Liver (tissue), 9 donors: ENCODE results near the gene MIB2. TPM values are rescaled to one million over a fixed set of nuclear protein-coding genes. Genes with fewer than 3 reads are reported as not detected.
"Not testable (repeated sequence)": the region's sequence is repeated elsewhere in the genome, so short reads cannot be mapped to it uniquely, and the experiment has no call there.

Source experiments
- DNase-seq: peaks from one replicate; pipeline ENCODE4 v3.0.0-alpha.2; 2017; ENCODE audit warnings: low spot score
- H3K27ac ChIP-seq, 2 donors: one replicate each; pipeline ENCODE4 v1.7.0; 2013; ENCODE audit warnings: inconsistent platforms in 2 of 2, low read length in 2 of 2, control low read depth in 1 of 2, low read depth in 1 of 2, mild to moderate bottlenecking in 1 of 2
- H3K27me3 ChIP-seq, 4 donors: one replicate each; pipeline versions ENCODE4 v1.6.1 to v1.7.0; 2013; ENCODE audit warnings: low read length in 3 of 4, inconsistent platforms in 1 of 4, mild to moderate bottlenecking in 1 of 4, moderate library complexity in 1 of 4; ENCODE audit not compliant: control insufficient read depth in 4 of 4, insufficient read depth in 4 of 4
- H3K36me3 ChIP-seq, 4 donors: one replicate each; pipeline versions ENCODE4 v1.6.1 to v1.7.0; 2013; ENCODE audit warnings: low read length in 3 of 4, mild to moderate bottlenecking in 3 of 4, low read depth in 1 of 4, moderate library complexity in 1 of 4; ENCODE audit not compliant: control insufficient read depth in 4 of 4, insufficient read depth in 3 of 4
- H3K4me1 ChIP-seq, 4 donors: one replicate each; pipeline versions ENCODE4 v1.6.1 to v1.7.0; 2013; ENCODE audit warnings: low read length in 3 of 4, mild to moderate bottlenecking in 3 of 4, moderate library complexity in 1 of 4; ENCODE audit not compliant: control insufficient read depth in 4 of 4, insufficient read depth in 4 of 4
- H3K4me3 ChIP-seq, 3 donors: one replicate each; pipeline versions ENCODE4 v1.6.1 to v1.7.0; 2013; ENCODE audit warnings: low read length in 3 of 3, control low read depth in 1 of 3, low read depth in 1 of 3, mild to moderate bottlenecking in 1 of 3
- H3K9ac ChIP-seq, 2 donors: one replicate each; pipeline ENCODE4 v1.7.0; 2013; ENCODE audit warnings: low read length in 2 of 2, mild to moderate bottlenecking in 2 of 2, moderate library complexity in 2 of 2, control low read depth in 1 of 2, low read depth in 1 of 2
- H3K9me3 ChIP-seq, 4 donors: one replicate each; pipeline versions ENCODE4 v1.6.1 to v1.7.0; 2013; ENCODE audit warnings: low read length in 3 of 4; ENCODE audit not compliant: control insufficient read depth in 4 of 4
- EGR1 ChIP-seq, 2 donors: IDR thresholded peaks; 2 replicates each; pipeline ENCODE4 v1.6.1; 2016 to 2018; ENCODE audit warnings: antibody characterized with exemption in 2 of 2, low read depth in 2 of 2
- HNF4A ChIP-seq, 2 donors: conservative IDR thresholded peaks; 2 replicates each; pipeline ENCODE4 v1.6.1; 2016; ENCODE audit warnings: antibody characterized with exemption in 2 of 2, mild to moderate bottlenecking in 2 of 2
- HNF4G ChIP-seq: IDR thresholded peaks from 2 replicates; pipeline ENCODE4 v1.6.1; 2016; ENCODE audit warnings: antibody characterized with exemption
- JUND ChIP-seq, 2 donors: IDR thresholded peaks; 2 replicates each; pipeline ENCODE4 v1.6.1; 2016; ENCODE audit warnings: antibody characterized with exemption in 2 of 2
- NR2F2 ChIP-seq: IDR thresholded peaks from 2 replicates; pipeline ENCODE4 v1.6.1; 2016; ENCODE audit warnings: antibody characterized with exemption
- RAD21 ChIP-seq, 2 donors: IDR thresholded peaks; 2 replicates each; pipeline ENCODE4 v1.6.1; 2016; ENCODE audit warnings: antibody characterized with exemption in 2 of 2, mild to moderate bottlenecking in 2 of 2
- SP1 ChIP-seq: IDR thresholded peaks from 2 replicates; pipeline ENCODE4 v1.6.1; 2018; ENCODE audit warnings: antibody characterized with exemption, mild to moderate bottlenecking
- YY1 ChIP-seq: IDR thresholded peaks from 2 replicates; pipeline ENCODE4 v1.6.1; 2016; ENCODE audit warnings: antibody characterized with exemption, mild to moderate bottlenecking
- WGBS: extraction: QIAGEN DNeasy Blood & Tissue Kit; methylation state at CpG from one replicate; pipeline ENCODE4 v1.1.7; 2013; 5-methylcytosine and 5-hydroxymethylcytosine counted together
- polyA plus RNA-seq, 2 donors: library from polyadenylated mRNA; stranded (reverse) in 1 of 2; unstranded in 1 of 2; fragments of 200-250 nt in 1 of 2; fragments of >200 nt in 1 of 2; fragmentation: Nextera tagmentation in 1 of 2; extraction: Ambion mirVana in 1 of 2; gene quantifications; one replicate each; pipeline versions ENCODE4 v1.2.1 to v1.2.3, GENCODE V29; 2013 to 2015
- total RNA-seq, 2 donors: library from RNA; depleted of rRNA; stranded (reverse); fragments of >200 nt; gene quantifications; one replicate each; pipeline ENCODE4 v1.2.3, GENCODE V29; 2014
- TF ChIP-seq, protein P1 (sequence below): IDR thresholded peaks from 2 replicates; pipeline ENCODE4 v1.6.1; 2016; ENCODE audit warnings: antibody characterized with exemption
- TF ChIP-seq, protein P2 (sequence below): IDR thresholded peaks from 2 replicates; pipeline ENCODE4 v1.6.1; 2016; ENCODE audit warnings: antibody characterized with exemption
- TF ChIP-seq, protein P3 (sequence below): IDR thresholded peaks from 2 replicates; pipeline ENCODE4 v1.6.1; 2016; ENCODE audit warnings: antibody characterized with exemption
- TF ChIP-seq, protein P4 (sequence below): IDR thresholded peaks from 2 replicates; pipeline ENCODE4 v1.6.1; 2016; ENCODE audit warnings: antibody characterized with exemption, mild to moderate bottlenecking
- donor health status: healthy.
- donor health status: healthy.
- donor health status: healthy.
- donor health status: healthy.
- donor health status: healthy.

The MIB2 gene
- total and polyA plus RNA-seq, 4 donors, result 9.8 to 33.0 (median 19.2) TPM

DNA sequence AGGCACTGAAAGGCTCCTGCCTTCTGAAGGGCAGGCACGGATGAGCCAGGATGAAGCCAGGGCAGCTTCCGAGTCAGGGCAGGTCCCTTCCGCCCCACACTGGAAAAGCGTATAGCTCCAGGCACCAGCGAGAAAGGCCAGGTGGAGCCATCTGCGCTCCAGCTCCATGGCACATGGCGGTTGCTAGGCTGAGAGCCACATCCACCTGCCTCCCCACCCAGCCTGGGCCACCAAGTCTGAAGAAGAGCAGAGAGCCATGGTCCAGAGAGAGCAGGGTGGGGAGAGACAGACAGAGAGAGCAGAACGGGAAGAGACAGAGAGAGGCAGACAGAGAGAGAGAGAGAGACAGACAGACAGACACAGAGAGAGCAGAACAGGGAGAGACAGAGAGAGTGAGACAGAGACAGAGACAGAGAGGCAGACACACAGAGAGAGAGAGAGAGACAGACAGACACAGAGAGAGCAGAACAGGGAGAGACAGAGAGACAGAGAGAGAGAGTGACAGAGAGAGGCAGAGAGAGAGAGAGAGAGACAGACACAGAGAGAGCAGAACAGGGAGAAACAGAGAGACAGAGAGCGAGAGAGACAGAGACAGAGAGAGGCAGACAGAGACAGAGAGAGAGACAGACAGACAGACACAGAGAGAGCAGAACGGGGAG is 20.6 kb upstream of the MIB2 start:
- no peaks in the 10 kb centered on the region for H3K36me3 ChIP-seq
- peaks cover 0 to 7% (median 2%) of the 10 kb centered on the region in 4 donors for H3K27me3 ChIP-seq
- H3K4me3 ChIP-seq, result no peak overlapping the region
- TF ChIP-seq JUND (IDR thresholded peaks at IDR 0.05) (no peak), SP1 (no peak), NR2F2 (no peak), EGR1 (IDR thresholded peaks at IDR 0.05; ENCODE audit: low read depth in 2 of 2) (no peak), RAD21 (IDR thresholded peaks at IDR 0.05) (no peak), YY1 (no peak), HNF4G (no peak), HNF4A (conservative IDR thresholded peaks at IDR 0.05) (no peak)
- TF ChIP-seq, protein P1, sequence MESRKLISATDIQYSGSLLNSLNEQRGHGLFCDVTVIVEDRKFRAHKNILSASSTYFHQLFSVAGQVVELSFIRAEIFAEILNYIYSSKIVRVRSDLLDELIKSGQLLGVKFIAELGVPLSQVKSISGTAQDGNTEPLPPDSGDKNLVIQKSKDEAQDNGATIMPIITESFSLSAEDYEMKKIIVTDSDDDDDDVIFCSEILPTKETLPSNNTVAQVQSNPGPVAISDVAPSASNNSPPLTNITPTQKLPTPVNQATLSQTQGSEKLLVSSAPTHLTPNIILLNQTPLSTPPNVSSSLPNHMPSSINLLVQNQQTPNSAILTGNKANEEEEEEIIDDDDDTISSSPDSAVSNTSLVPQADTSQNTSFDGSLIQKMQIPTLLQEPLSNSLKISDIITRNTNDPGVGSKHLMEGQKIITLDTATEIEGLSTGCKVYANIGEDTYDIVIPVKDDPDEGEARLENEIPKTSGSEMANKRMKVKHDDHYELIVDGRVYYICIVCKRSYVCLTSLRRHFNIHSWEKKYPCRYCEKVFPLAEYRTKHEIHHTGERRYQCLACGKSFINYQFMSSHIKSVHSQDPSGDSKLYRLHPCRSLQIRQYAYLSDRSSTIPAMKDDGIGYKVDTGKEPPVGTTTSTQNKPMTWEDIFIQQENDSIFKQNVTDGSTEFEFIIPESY, result no peak
- TF ChIP-seq, protein P2, sequence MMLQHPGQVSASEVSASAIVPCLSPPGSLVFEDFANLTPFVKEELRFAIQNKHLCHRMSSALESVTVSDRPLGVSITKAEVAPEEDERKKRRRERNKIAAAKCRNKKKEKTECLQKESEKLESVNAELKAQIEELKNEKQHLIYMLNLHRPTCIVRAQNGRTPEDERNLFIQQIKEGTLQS, result no peak
- TF ChIP-seq, protein P3, sequence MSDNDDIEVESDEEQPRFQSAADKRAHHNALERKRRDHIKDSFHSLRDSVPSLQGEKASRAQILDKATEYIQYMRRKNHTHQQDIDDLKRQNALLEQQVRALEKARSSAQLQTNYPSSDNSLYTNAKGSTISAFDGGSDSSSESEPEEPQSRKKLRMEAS, result no peak
- TF ChIP-seq, protein P4, sequence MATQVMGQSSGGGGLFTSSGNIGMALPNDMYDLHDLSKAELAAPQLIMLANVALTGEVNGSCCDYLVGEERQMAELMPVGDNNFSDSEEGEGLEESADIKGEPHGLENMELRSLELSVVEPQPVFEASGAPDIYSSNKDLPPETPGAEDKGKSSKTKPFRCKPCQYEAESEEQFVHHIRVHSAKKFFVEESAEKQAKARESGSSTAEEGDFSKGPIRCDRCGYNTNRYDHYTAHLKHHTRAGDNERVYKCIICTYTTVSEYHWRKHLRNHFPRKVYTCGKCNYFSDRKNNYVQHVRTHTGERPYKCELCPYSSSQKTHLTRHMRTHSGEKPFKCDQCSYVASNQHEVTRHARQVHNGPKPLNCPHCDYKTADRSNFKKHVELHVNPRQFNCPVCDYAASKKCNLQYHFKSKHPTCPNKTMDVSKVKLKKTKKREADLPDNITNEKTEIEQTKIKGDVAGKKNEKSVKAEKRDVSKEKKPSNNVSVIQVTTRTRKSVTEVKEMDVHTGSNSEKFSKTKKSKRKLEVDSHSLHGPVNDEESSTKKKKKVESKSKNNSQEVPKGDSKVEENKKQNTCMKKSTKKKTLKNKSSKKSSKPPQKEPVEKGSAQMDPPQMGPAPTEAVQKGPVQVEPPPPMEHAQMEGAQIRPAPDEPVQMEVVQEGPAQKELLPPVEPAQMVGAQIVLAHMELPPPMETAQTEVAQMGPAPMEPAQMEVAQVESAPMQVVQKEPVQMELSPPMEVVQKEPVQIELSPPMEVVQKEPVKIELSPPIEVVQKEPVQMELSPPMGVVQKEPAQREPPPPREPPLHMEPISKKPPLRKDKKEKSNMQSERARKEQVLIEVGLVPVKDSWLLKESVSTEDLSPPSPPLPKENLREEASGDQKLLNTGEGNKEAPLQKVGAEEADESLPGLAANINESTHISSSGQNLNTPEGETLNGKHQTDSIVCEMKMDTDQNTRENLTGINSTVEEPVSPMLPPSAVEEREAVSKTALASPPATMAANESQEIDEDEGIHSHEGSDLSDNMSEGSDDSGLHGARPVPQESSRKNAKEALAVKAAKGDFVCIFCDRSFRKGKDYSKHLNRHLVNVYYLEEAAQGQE, result no peak
- H3K4me1 ChIP-seq, result peaks cover 0 to 14% (median 7%) of the 10 kb centered on the region in 4 donors
- no peak for DNase-seq
- H3K27ac ChIP-seq, result no peak overlapping the region
- WGBS, result 64% methylated on average over 10 of the region's 10 CpGs
- H3K9ac ChIP-seq, result no peak overlapping the region
- no peaks in the 10 kb centered on the region for H3K9me3 ChIP-seq

DNA sequence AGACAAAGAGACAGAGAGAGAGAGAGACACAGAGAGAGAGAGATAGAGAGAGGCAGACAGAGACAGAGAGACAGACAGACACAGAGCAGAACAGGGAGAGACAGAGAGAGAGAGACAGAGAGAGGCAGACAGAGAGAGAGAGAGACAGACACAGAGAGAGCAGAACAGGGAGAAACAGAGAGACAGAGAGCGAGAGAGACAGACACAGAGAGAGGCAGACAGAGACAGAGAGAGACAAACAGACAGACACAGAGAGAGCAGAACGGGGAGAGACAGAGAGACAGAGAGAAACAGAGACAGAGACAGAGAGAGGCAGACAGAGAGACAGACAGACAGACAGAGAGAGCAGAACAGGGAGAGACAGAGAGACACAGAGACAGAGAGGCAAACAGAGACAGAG is 20.0 kb upstream of the MIB2 start:
- H3K4me3 ChIP-seq, H3K27me3 ChIP-seq, H3K27ac ChIP-seq, H3K36me3 ChIP-seq, DNase-seq, H3K9me3 ChIP-seq, H3K9ac ChIP-seq: not testable (repeated sequence)
- H3K4me1 ChIP-seq, result peaks cover 2 to 17% (median 8%) of the 10 kb centered on the region in 4 donors
- 75% methylated on average over 2 of the region's 2 CpGs for WGBS
